CD4-positive, alpha-beta T cell (primary cell): Measurements from ENCODE around the gene GOLPH3L. TPM values are rescaled to one million over a fixed set of nuclear protein-coding genes. Genes with fewer than 3 reads are reported as not detected.
"Not testable (repeated sequence)": the region's sequence is repeated elsewhere in the genome, so short reads cannot be mapped to it uniquely, and the experiment has no call there.

Experiments
- ATAC-seq: fragments of 200-7000 bp; cut with Tn5 transposase; one replicate; pipeline ENCODE4 v1.10.0; 2022; ENCODE audit warnings: mild to moderate bottlenecking; ENCODE audit not compliant: poor library complexity
- CTCF ChIA-PET: fragments of 350-600 bp; sonication (Branson Sonifier 250); formaldehyde crosslinking; loops from one replicate; lab custom pipeline; 2021; ENCODE audit warnings: antibody characterized with exemption, inconsistent platforms; lab: Charles Lee
- POLR2A ChIA-PET: fragments of 350-600 bp; sonication (Branson Sonifier 250); formaldehyde crosslinking; loops from one replicate; lab custom pipeline; 2021; ENCODE audit warnings: antibody characterized with exemption, inconsistent platforms; lab: Charles Lee
- DNase-seq, 14 experiments: peaks; one replicate each; pipeline ENCODE4 v3.0.0-alpha.2; 2013 to 2020; ENCODE audit warnings: mixed read lengths in 2 of 14
- H3K27ac ChIP-seq, 2 donors: one replicate each; pipeline versions ENCODE4 v1.5.1 to v1.7.0; 2013; ENCODE audit warnings: low read length in 2 of 2, low read depth in 1 of 2, mild to moderate bottlenecking in 1 of 2
- H3K27me3 ChIP-seq, 2 experiments: 1 replicate in 1 of 2; 2 replicates in 1 of 2; pipeline versions ENCODE4 v1.6.1 to v1.7.0; 2013; ENCODE audit warnings: low read length in 2 of 2, control low read depth in 1 of 2, mild to moderate bottlenecking in 1 of 2, moderate library complexity in 1 of 2; ENCODE audit not compliant: insufficient read depth in 2 of 2, control insufficient read depth in 1 of 2
- H3K36me3 ChIP-seq: one replicate; pipeline ENCODE4 v1.6.1; 2013; ENCODE audit warnings: low read length, control low read depth; ENCODE audit not compliant: insufficient read depth
- H3K4me1 ChIP-seq: one replicate; pipeline ENCODE4 v1.6.1; 2013; ENCODE audit warnings: low read length, control low read depth; ENCODE audit not compliant: insufficient read depth
- H3K4me3 ChIP-seq: one replicate; pipeline ENCODE4 v1.5.1; 2013; ENCODE audit warnings: mild to moderate bottlenecking, low read length, moderate library complexity
- H3K9me3 ChIP-seq, 2 experiments: 1 replicate in 1 of 2; 2 replicates in 1 of 2; pipeline versions ENCODE4 v1.6.1 to v1.7.0; 2013; ENCODE audit warnings: low read length in 2 of 2, mild to moderate bottlenecking in 2 of 2, control low read depth in 1 of 2, moderate library complexity in 1 of 2; ENCODE audit not compliant: control insufficient read depth in 1 of 2, insufficient read depth in 1 of 2
- H3K27ac Mint-ChIP-seq: one replicate; pipeline ENCODE4 v1.8.0; 2020; ENCODE audit warnings: mixed read lengths
- H3K27me3 Mint-ChIP-seq: one replicate; pipeline ENCODE4 v1.8.0; 2021; ENCODE audit warnings: mixed read lengths
- H3K36me3 Mint-ChIP-seq: one replicate; pipeline ENCODE4 v1.8.0; 2021; ENCODE audit warnings: low read depth, mixed read lengths
- H3K4me1 Mint-ChIP-seq: one replicate; pipeline ENCODE4 v1.8.0; 2021; ENCODE audit warnings: low read depth, mixed read lengths
- H3K4me3 Mint-ChIP-seq: one replicate; pipeline ENCODE4 v1.8.0; 2020; ENCODE audit warnings: mild to moderate bottlenecking, mixed read lengths
- H3K9me3 Mint-ChIP-seq: one replicate; pipeline ENCODE4 v1.8.0; 2020; ENCODE audit warnings: mixed read lengths
- intact Hi-C, 2 experiments: fragments of 100-400 bp; cut with DNase I in 1 of 2; cut with micrococcal nuclease in 1 of 2; formaldehyde crosslinking; loops; one replicate each; pipeline versions ENCODE4 v1.15.1 to v1.9.0; 2023 to 2025; cut with DNase I, micrococcal nuclease
- total RNA-seq, 174 experiments: library from RNA in 2 of 174; stranded (reverse) in 2 of 174; gene quantifications; one replicate each; pipeline ENCODE4 v1.2.3 and lab custom pipeline; 2021 to 2026
- TF ChIP-seq, protein P1 (sequence below): fragments of 200-600 bp; IDR thresholded peaks from one replicate; pipeline ENCODE4 v1.8.0; 2022; ENCODE audit warnings: antibody characterized with exemption, mild to moderate bottlenecking

Gene GOLPH3L
- total RNA-seq, 2 experiments from 2014 or later, result 2.4 to 2.6 TPM

DNA sequence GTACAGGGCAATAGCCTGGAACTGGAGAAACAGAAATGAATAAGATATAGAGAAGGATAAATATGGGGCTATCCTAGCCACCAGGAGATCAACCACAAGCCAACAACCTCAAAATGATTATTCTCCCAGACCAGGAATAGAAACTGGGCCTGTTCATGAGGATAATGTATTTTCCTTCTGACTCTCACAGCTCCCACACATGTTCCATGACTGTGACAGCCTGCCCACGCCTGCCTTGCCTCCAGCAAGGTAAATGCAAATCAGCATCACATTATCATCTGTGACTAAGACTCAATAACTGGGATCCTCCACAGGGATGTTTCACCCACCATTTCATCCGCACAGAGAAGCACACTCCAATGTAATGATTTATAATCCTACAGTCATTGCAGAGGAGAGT, 70.8 kb downstream of the GOLPH3L start:
- Histone ChIP-seq H3K4me1 (peaks cover 40% of the 10 kb centered on the region), H3K27ac (no peak overlapping the region), H3K27me3 (no peaks in the 10 kb centered on the region), H3K36me3 (peaks cover 56% of the 10 kb centered on the region), H3K4me3 (no peak overlapping the region), H3K9me3 (no peaks in the 10 kb centered on the region)
- H3K36me3 Mint-ChIP-seq, result peaks cover 68% of the 10 kb centered on the region
- no peak overlapping the region for H3K27ac Mint-ChIP-seq
- POLR2A ChIA-PET, result interaction anchor here (4.0 to 14.1 kb wide), 2 partner anchors 48 to 61 kb away, joined by 94 to 501 read pairs; partner anchors contain the start of gene MCL1
- intact Hi-C loops, result loop anchor here in 1 of 2 experiments (10.0 kb wide), 1 partner anchor 529 kb away; the partner anchor contains the start of gene TNFAIP8L2
- H3K4me3 Mint-ChIP-seq, result peak overlapping the region; percentile 18
- no peaks in the 10 kb centered on the region for H3K27me3 Mint-ChIP-seq
- no peak for ATAC-seq
- TF ChIP-seq, protein P1, sequence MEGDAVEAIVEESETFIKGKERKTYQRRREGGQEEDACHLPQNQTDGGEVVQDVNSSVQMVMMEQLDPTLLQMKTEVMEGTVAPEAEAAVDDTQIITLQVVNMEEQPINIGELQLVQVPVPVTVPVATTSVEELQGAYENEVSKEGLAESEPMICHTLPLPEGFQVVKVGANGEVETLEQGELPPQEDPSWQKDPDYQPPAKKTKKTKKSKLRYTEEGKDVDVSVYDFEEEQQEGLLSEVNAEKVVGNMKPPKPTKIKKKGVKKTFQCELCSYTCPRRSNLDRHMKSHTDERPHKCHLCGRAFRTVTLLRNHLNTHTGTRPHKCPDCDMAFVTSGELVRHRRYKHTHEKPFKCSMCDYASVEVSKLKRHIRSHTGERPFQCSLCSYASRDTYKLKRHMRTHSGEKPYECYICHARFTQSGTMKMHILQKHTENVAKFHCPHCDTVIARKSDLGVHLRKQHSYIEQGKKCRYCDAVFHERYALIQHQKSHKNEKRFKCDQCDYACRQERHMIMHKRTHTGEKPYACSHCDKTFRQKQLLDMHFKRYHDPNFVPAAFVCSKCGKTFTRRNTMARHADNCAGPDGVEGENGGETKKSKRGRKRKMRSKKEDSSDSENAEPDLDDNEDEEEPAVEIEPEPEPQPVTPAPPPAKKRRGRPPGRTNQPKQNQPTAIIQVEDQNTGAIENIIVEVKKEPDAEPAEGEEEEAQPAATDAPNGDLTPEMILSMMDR, result no peak
- no peak for DNase-seq
- CTCF ChIA-PET, result interaction anchor here (4.4 kb wide), 1 partner anchor 66 kb away, joined by 24 read pairs; no protein-coding TSS in a partner anchor
- peaks cover 43% of the 10 kb centered on the region for H3K4me1 Mint-ChIP-seq
- H3K9me3 Mint-ChIP-seq, result no peaks in the 10 kb centered on the region

DNA sequence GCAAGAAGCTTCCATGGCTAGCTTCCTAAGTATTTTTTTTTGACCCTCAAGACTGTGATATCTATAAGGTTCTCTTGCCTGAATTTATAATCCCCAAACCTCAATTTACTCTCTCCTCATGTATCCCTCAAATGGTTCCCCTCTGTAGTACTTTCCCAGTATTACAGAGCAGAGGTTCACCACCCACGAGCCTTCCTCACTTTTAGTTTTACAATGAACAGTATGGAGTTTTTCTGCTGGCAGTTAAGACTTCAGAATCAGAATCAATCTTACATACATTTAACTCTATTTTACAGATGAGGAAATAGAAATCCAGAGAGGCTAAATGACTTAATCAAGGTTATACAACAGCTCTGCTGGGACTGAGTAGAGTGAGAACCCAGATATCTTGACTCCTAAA, 72.4 kb downstream of the GOLPH3L start:
- H3K9me3 ChIP-seq, H3K27me3 Mint-ChIP-seq, H3K27ac ChIP-seq, DNase-seq, ATAC-seq, H3K27me3 ChIP-seq, H3K4me3 ChIP-seq, CTCF ChIA-PET, H3K27ac Mint-ChIP-seq, H3K9me3 Mint-ChIP-seq: not testable (repeated sequence)
- Histone ChIP-seq H3K36me3 (peaks cover 65% of the 10 kb centered on the region), H3K4me1 (peaks cover 45% of the 10 kb centered on the region)
- Mint-ChIP-seq H3K4me3 (peak overlapping the region; percentile 11), H3K36me3 (peaks cover 76% of the 10 kb centered on the region), H3K4me1 (peaks cover 54% of the 10 kb centered on the region)
- intact Hi-C loops, result loop anchor here in 1 of 2 experiments (5.0 to 10.0 kb wide), 2 partner anchors 162 to 530 kb away; partner anchors contain the start of gene TNFAIP8L2
- POLR2A ChIA-PET, result interaction anchor here (1.0 to 14.1 kb wide), 2 partner anchors 45 to 60 kb away, joined by 4 to 501 read pairs; partner anchors contain the start of gene MCL1

DNA sequence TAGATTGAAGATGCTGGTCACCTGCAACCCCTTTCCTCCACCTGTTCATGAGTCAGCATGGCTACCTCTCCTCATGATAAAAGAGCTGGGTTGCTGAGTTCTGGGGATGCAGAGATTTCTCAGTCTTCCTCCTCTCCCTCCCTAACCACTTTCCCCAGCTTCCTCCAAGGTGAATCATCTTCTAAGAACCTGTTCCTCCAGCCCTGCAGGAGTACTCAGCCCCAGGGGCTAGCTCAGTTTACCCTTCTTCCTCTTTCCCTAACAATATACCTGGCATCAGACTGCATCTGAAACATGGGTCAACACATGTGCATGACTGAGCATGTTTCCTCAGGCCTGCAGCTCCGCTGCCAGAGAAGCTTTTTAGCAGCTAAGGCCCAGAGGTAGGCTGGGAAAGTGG, 72.8 kb downstream of the GOLPH3L start:
- DNase-seq, H3K4me3 ChIP-seq, ATAC-seq, H3K4me3 Mint-ChIP-seq, H3K27me3 Mint-ChIP-seq, H3K27ac Mint-ChIP-seq, H3K27me3 ChIP-seq, H3K27ac ChIP-seq, H3K9me3 Mint-ChIP-seq, H3K9me3 ChIP-seq, CTCF ChIA-PET: not testable (repeated sequence)
- Histone ChIP-seq H3K36me3 (peaks cover 68% of the 10 kb centered on the region), H3K4me1 (peaks cover 45% of the 10 kb centered on the region)
- POLR2A ChIA-PET, result interaction anchor here (1.0 to 14.1 kb wide), 2 partner anchors 45 to 59 kb away, joined by 4 to 501 read pairs; partner anchors contain the start of gene MCL1
- intact Hi-C loops, result loop anchor here in 1 of 2 experiments (5.0 to 10.0 kb wide), 2 partner anchors 162 to 531 kb away; partner anchors contain the start of gene TNFAIP8L2
- Mint-ChIP-seq H3K4me1 (peaks cover 58% of the 10 kb centered on the region), H3K36me3 (peaks cover 80% of the 10 kb centered on the region)

DNA sequence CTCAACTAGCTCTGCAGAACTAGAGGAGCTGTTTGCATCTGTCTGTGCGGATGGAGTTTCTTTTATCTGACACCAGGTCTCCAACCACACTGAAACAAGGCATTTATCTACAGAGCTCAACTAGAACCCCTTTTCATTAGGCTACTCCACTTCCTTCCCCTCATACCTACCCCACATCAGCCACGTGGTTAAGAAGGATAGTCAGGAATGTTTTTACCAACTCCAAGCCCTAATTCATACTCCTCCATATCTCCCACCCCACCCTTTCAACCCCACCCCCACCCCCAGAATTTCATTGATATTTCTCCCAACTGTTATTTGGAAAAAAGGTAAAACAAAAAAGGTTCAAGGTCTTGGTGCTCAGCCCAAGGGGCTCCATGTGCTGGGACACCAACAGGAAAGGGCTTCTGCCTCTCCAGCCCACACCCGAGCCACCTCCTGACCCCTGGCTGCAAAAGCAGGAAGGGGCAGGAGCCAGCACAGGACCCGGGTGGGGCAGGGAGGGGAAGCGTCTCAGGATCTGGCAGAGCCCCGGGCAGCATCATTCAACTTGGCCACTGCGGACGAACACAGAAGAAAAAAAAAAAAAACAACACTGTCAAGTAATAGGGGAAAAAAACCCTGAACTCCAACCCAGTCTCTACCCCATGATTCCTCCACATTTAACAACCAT, 74.5 kb downstream of the GOLPH3L start:
- ATAC-seq (no peak), DNase-seq (no peak)
- H3K9me3 ChIP-seq, result no peaks in the 10 kb centered on the region
- H3K27me3 ChIP-seq, result no peaks in the 10 kb centered on the region
- Mint-ChIP-seq H3K4me1 (peaks cover 54% of the 10 kb centered on the region), H3K27me3 (no peaks in the 10 kb centered on the region), H3K4me3 (no peak overlapping the region), H3K36me3 (peaks cover 75% of the 10 kb centered on the region), H3K27ac (peak overlapping the region; percentile 73), H3K9me3 (no peaks in the 10 kb centered on the region)
- CTCF ChIA-PET, result interaction anchor here (1.3 to 7.3 kb wide), 2 partner anchors 17 to 60 kb away, joined by 3 to 131 read pairs; no protein-coding TSS in a partner anchor
- intact Hi-C loops, result loop anchor here (1.0 to 10.0 kb wide), 3 partner anchors 43 to 532 kb away; partner anchors contain the start of genes MCL1 (in 1 of the 2) and TNFAIP8L2 (in 1 of the 2)
- H3K27ac ChIP-seq, result peak overlapping the region; percentile 23 to 38
- peaks cover 73% of the 10 kb centered on the region for H3K36me3 ChIP-seq
- TF ChIP-seq, protein P1, result no peak
- H3K4me3 ChIP-seq, result no peak overlapping the region
- POLR2A ChIA-PET, result interaction anchor here (0.6 to 14.1 kb wide), 3 partner anchors 20 to 58 kb away, joined by 3 to 501 read pairs (median 51); partner anchors contain the start of gene MCL1
- H3K4me1 ChIP-seq, result peaks cover 32% of the 10 kb centered on the region
